ENCODE results near the gene RFPL2. TPM values are rescaled to one million over a fixed set of nuclear protein-coding genes. Genes with fewer than 3 reads are reported as not detected.

The RFPL2 gene
- total RNA-seq, 2 donors from 2014 or later = 1.8 to 3.1 TPM

DNA sequence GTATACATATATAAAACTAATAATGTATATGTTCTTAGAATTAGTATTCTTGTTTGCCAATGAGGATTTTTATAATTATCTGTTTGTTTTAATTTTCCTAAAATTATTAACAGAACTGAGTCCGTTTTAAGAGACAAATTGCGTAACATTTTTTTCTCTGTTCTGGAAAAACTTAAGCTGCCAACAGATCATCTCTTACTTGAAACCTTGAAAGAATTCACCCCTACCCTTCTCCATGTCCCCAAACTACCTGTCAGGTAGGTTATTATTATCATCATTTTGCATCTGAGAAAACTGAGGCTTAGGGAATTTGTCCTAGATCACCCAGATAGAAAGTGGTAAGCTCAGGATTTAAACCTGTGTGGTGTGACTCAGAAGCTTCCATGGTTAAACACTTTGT, 35.6 kb upstream of the RFPL2 start:
- H3K27me3 ChIP-seq (ENCODE audit: control insufficient read depth, insufficient read depth, low read length, poor library complexity, severe bottlenecking) = no peaks in the 10 kb centered on the region
- H3K4me3 ChIP-seq (ENCODE audit: low read length) = no peak overlapping the region
- Mint-ChIP-seq H3K36me3 (ENCODE audit: low read depth) (peaks cover 4% of the 10 kb centered on the region), H3K4me3 (no peak overlapping the region), H3K9me3 (no peaks in the 10 kb centered on the region), H3K27me3 (ENCODE audit: insufficient read depth) (no peaks in the 10 kb centered on the region), H3K4me1 (no peaks in the 10 kb centered on the region), H3K27ac (no peak overlapping the region)
- no peaks in the 10 kb centered on the region for H3K9me3 ChIP-seq (ENCODE audit: control insufficient read depth, low read length)
- H3K4me1 ChIP-seq (ENCODE audit: control insufficient read depth, insufficient read depth, low read length) = no peaks in the 10 kb centered on the region
- 94% methylated on average over 2 of the region's 2 CpGs; no CpG with 5 or more reads in 1 of the 2 experiments for WGBS, 2 experiments (ENCODE audit: insufficient coverage in 1 of 2, insufficient read length in 1 of 2)
- no peak overlapping the region for H3K27ac ChIP-seq (ENCODE audit: low read depth, low read length)
- no peaks in the 10 kb centered on the region for H3K36me3 ChIP-seq (ENCODE audit: control insufficient read depth, insufficient read depth, low read length)
- H3K9ac ChIP-seq (ENCODE audit: extremely low read depth, low read length, poor library complexity, severe bottlenecking) = no peak overlapping the region
- no peak for DNase-seq
- TF ChIP-seq, protein P1, sequence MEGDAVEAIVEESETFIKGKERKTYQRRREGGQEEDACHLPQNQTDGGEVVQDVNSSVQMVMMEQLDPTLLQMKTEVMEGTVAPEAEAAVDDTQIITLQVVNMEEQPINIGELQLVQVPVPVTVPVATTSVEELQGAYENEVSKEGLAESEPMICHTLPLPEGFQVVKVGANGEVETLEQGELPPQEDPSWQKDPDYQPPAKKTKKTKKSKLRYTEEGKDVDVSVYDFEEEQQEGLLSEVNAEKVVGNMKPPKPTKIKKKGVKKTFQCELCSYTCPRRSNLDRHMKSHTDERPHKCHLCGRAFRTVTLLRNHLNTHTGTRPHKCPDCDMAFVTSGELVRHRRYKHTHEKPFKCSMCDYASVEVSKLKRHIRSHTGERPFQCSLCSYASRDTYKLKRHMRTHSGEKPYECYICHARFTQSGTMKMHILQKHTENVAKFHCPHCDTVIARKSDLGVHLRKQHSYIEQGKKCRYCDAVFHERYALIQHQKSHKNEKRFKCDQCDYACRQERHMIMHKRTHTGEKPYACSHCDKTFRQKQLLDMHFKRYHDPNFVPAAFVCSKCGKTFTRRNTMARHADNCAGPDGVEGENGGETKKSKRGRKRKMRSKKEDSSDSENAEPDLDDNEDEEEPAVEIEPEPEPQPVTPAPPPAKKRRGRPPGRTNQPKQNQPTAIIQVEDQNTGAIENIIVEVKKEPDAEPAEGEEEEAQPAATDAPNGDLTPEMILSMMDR (conservative IDR thresholded peaks at IDR 0.05) = no peak

DNA sequence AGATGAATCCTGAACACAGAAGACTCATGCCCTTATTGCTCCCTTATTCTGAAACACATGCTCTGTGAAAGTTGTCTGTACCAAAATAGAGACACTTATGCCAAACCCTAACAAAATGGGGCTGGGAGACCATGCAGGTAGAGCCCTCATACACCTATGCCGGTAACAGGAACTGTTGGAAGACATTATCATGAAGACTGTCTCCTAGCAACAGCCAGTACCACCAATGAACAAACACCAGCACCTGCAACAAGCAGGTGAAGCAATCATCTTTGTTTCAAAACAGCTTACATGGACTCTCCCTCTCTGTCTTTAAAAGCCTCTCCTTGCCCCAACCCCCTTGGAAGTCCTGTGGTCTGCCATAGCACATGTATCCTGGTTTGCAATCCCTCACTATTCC, 33.0 kb upstream of the RFPL2 start:
- H3K36me3 Mint-ChIP-seq (ENCODE audit: low read depth) = peaks cover 18% of the 10 kb centered on the region

DNA sequence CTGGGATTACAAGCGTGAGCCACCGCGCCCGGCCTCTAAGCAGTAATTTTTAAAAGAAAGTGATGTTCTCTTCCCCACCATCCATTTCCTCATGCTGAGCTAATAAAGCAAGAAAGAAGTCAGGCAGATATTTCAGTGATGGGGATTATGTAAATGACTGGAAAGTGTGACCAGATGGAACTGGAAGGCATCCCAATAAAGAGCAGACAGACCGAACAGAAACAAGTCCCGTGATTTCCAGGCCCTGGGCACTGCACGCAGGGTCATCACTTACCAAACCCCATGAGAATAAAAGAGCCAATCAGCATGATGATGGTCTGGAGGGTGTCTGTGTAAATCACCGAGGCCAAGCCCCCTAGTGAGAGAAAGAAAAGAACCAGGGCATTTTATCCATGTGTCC, 32.1 kb upstream of the RFPL2 start:
- no peak overlapping the region for H3K27ac Mint-ChIP-seq
- Histone ChIP-seq H3K27me3 (ENCODE audit: control insufficient read depth, insufficient read depth, low read length, poor library complexity, severe bottlenecking) (no peaks in the 10 kb centered on the region), H3K27ac (ENCODE audit: low read depth, low read length) (no peak overlapping the region), H3K4me3 (ENCODE audit: low read length) (no peak overlapping the region), H3K36me3 (ENCODE audit: control insufficient read depth, insufficient read depth, low read length) (peaks cover 18% of the 10 kb centered on the region), H3K9ac (ENCODE audit: extremely low read depth, low read length, poor library complexity, severe bottlenecking) (no peak overlapping the region), H3K4me1 (ENCODE audit: control insufficient read depth, insufficient read depth, low read length) (no peaks in the 10 kb centered on the region), H3K9me3 (ENCODE audit: control insufficient read depth, low read length) (no peaks in the 10 kb centered on the region)
- H3K27me3 Mint-ChIP-seq (ENCODE audit: insufficient read depth) = no peaks in the 10 kb centered on the region
- H3K9me3 Mint-ChIP-seq = no peaks in the 10 kb centered on the region
- DNase-seq = no peak
- WGBS, 2 experiments (ENCODE audit: insufficient coverage in 1 of 2, insufficient read length in 1 of 2) = 83 to 87% methylated on average over 3 to 4 of the region's 8 CpGs
- TF ChIP-seq, protein P1 (conservative IDR thresholded peaks at IDR 0.05) = no peak
- no peaks in the 10 kb centered on the region for H3K4me1 Mint-ChIP-seq
- peaks cover 26% of the 10 kb centered on the region for H3K36me3 Mint-ChIP-seq (ENCODE audit: low read depth)
- H3K4me3 Mint-ChIP-seq = no peak overlapping the region

More for the DNA sequence above, 33.0 kb upstream of the RFPL2 start:
- H3K9ac ChIP-seq (ENCODE audit: extremely low read depth, low read length, poor library complexity, severe bottlenecking) = no peak overlapping the region
- H3K4me1 ChIP-seq (ENCODE audit: control insufficient read depth, insufficient read depth, low read length) = no peaks in the 10 kb centered on the region
- no peaks in the 10 kb centered on the region for H3K9me3 ChIP-seq (ENCODE audit: control insufficient read depth, low read length)
- H3K4me3 ChIP-seq (ENCODE audit: low read length) = no peak overlapping the region
- no peak overlapping the region for H3K27ac Mint-ChIP-seq
- no peak for DNase-seq
- 96% methylated on average over 1 of the region's 1 CpG; no CpG with 5 or more reads in 1 of the 2 experiments for WGBS, 2 experiments (ENCODE audit: insufficient coverage in 1 of 2, insufficient read length in 1 of 2)
- H3K9me3 Mint-ChIP-seq = no peaks in the 10 kb centered on the region
- H3K4me1 Mint-ChIP-seq = no peaks in the 10 kb centered on the region
- TF ChIP-seq, protein P1 (conservative IDR thresholded peaks at IDR 0.05) = no peak
- no peak overlapping the region for H3K27ac ChIP-seq (ENCODE audit: low read depth, low read length)
- peaks cover 10% of the 10 kb centered on the region for H3K36me3 ChIP-seq (ENCODE audit: control insufficient read depth, insufficient read depth, low read length)
- H3K27me3 Mint-ChIP-seq (ENCODE audit: insufficient read depth) = no peaks in the 10 kb centered on the region
- no peak overlapping the region for H3K4me3 Mint-ChIP-seq
- H3K27me3 ChIP-seq (ENCODE audit: control insufficient read depth, insufficient read depth, low read length, poor library complexity, severe bottlenecking) = no peaks in the 10 kb centered on the region
